Left kidney (tissue), 2 donors: ENCODE data around the gene CAMTA1. TPM values are rescaled to one million over a fixed set of nuclear protein-coding genes. Genes with fewer than 3 reads are reported as not detected.

Experiments
- DNase-seq: peaks from one replicate; pipeline ENCODE4 v3.0.0-alpha.2; 2013
- polyA plus RNA-seq: library from polyadenylated mRNA; unstranded; fragments of 120-200 nt; gene quantifications from one replicate; pipeline ENCODE4 v1.2.1, GENCODE V29; 2013; ENCODE audit not compliant: insufficient read length

The CAMTA1 gene
- polyA plus RNA-seq, 1 donor, result 88.8 TPM

DNA sequence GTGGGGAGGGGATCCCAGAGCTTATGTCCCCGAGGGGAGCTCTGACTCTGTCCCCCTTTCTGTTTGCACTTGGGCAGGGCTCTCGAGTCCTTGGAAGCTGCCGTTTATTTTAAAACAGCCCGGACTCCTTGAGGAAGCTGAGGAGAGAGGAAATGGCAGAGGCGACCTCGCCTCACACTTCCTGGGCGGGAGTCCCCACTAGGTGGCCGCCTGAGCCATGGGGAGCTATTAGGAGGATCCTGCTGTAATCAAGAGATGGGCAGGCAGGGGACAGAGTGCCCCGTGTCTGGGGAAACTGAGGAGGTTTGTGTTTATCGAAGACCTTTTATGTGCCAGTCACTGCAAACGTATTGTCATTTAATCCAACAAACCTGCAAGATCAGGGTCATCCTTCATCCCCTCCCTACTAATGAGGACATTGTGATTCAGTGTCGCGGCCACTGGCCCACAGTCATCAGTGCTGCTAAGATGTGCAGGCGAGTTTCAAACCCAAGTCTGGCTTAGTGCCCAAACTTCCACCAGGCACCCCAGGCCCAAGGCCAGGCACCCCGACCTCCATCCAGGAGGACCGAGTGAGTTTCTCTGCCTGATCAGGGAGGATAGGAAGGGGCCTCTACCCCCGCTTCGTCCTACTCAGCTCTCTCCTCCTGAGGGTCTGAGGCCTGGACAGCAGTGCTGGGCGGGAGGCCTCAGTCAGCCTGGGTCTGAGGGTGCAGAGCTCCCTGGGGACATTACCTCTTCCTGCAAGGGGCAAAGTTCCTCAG lies 669.0 kb downstream of the CAMTA1 start:
- no peak for DNase-seq

DNA sequence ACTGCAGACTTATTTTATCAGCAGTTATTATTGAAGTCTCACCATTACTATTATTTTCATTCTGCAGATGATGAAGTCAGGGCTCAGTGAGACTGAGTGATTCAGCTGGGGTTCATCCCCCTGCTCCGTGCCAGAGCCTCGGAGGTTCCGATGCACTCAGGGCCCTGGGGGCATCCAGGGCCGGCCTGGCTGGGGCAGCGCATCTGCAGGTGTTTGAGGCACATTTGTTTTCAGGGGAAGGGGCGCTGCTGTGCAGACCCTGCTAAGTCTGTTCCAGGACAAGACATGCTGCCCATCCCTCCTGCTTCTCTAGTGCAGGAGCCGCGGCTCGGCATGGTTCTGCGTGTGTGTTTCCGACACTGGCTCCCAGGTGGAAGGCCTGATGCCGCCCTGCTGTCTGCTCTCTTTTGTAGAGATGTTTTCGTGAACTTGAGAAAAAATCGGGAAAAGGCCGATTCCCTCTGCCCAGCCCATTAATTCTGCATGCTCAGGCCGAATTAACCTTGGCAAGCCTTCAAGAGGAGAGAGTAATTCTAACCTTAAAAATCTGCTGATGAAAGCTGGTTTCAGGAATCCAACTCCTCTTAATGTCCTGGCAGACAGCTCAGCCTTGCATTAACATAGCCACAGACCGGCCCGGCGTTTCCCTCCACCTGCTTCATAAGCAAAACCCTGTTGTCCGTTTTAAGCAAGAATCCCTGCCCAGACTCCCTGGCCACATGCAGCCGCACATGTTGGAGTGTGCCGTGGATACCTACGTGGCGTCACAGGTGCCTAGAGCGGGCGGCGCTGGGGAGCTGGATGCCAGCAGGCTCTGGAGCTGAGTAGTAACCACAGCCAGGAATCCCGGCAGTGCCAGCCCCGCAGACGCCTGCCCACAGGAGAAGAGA lies 669.9 kb downstream of the CAMTA1 start:
- DNase-seq, result no peak

DNA sequence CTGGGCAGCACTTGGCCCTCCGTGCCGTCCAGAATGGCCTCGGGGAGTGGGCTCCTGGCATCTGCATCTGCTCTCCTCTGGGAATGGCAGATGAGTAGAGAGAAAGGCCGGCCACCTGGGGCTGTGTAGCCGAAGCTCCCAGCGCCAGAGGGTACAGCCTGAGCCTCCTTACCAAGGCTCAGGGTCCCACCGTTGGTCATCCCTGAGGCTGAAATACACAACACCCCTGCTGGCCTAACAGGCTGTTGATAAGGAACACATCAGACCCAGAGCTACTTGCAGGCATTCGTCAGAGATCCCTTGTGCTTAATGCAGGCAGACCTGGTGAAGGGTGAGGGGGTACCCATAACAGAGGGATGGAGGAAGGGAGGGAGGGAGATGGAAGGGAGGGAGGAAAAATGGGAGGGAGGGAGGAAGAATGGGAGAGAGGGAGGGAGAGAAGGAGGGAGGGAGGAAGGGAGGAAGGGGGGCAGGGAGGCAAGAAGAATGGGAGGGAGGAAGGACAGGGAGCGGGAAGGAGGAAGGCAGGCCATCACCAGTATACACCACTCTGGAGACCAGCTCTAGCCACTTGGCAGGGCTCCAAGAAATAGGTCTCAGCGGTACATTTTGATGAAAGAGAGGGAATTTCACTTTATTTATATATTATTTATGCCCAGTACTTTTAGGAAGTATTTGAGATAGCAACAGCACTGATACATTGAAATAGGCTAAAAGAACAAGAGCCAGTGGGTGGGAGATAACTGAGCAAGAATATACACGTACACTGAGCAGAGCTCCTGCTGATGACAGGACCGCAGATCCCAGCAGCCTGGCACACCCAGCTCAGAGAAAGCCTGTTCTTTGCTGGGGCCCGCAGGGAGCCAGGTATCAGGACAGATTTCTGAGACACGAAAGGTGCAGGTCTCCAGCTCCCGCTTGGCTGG lies 670.8 kb downstream of the CAMTA1 start:
- no peak for DNase-seq

DNA sequence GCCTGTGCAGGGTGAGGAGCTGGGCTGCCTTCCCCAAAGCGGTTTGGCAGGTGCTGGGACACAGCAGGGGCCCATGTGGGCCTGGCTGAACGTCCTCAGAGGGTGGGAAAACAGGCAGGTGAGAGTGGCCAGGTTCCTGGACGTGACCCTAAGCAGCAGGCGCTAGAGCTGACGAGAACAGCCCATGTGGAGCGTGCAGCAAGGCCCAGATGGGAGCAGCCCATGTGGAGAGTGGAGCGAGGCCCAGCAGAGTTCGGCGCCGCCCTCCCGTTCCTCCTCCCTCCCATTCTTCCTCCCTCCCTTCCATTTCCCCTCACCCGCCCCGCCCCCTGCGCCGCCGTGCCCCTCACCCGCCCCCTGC lies 671.4 kb downstream of the CAMTA1 start:
- DNase-seq, result no peak

DNA sequence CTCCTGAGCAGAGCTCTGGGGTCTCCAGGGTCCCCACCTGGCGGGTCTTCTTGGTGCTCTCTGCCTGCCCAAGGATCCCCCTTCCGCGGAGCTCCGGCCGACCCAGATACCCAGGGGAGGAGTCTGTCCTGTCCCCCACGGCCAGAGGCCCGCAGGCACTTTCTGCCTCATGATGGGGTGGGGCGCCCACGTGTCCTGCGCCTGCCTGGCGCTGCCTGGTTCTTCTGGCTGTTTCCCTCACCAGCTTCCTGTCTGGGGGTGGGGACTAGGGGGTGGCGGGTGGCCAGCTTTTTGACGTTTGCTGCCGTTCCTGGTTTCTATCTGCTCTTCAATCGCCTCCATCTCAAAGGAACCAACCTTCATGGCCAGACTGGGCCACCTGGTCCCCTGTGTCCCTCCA lies 672.6 kb downstream of the CAMTA1 start:
- no peak for DNase-seq

DNA sequence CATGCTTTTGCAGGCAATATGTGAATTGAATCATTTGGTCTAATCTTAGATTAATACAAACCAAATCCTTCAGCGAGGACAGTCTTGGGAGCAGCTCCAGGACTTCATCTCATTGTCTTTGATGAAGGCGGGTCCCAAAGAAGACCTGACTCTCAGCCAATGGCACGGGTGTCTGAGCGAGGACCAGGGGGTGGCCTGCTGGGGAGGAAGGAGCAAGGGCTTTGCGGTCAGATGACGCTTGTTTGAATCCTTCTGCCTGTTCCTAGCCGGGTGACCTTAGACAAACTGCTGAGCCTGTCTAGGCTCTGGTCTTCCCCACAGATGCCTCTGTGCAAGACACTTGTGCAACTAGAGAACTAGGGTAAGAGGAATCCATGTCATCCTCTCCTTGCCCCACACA lies 673.7 kb downstream of the CAMTA1 start:
- no peak for DNase-seq

DNA sequence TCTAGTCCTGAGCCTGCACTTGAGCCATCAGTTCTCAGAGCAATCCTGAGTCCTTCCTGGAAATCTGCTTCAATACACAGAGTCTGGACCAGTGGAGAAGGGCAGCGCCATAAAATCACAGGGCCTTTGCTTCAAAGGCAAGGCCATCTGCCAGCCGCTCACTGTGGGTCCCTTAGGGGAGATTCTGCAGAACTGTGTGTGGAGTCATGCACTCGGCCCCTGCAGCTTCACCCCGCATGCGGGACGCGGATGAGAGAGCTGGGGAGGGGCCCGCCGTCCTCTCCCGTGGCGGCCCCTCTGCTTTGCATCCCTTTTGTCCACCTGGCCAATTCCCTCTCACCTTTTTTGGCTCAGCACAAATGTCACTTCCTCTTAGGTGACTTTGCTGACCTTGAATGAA lies 674.7 kb downstream of the CAMTA1 start:
- DNase-seq, result no peak

DNA sequence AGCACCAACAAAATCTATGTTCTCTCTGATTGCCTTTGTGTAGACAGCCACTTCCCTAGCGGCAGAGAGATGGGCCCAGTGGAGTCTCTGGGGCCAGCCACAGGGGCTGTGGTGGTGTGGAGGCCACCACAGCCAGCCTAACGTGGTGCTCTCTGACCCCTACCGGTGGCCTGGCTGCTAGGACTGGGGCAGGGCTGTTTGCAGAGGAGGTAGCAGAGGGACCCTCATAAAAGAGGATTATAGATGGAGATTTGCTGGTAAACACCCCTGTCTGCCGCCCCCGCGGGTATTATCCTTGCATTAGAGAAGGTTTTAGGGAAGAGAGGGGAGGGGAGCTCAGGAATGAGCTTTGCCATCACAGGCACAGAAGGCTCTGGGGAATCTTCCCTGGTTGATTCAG lies 675.6 kb downstream of the CAMTA1 start:
- no peak for DNase-seq

DNA sequence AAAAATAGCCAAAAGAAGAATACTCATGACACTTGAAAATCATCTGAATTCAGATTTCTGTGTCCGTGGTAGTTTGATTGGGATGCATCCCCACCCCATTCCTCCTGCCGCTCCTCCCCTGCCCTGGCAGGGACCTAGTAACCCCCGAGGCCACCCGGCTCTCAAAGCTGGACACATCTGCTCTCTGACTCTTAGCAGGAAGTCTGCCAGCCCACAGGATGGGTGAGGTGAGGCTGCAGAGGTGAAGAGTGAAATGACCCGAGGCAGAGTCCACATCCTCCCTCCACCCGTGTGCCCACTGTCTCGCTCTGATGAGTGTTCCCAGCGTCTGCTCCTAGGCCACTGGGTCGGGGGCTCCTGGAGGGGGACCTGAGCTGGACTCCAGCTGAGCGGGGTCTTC lies 677.4 kb downstream of the CAMTA1 start:
- no peak for DNase-seq

DNA sequence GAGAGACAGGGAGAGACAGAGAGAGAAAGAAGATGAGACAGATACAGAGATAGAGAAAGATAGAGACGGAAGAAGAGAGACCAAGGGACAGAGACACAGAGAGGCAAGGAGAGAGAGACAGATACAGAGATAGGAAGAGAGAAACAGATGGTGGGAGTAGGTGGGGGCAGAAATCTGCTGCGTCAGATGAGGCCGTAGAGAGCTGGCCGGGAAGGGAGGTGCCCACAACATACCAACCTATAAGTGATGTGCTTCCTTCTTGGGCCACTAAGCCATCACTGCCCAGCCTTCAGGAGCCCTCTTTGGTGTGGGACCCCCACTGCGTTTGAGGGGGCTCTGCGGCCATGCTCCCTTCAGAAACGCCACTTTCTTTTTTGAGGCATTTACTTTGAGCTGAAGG lies 678.3 kb downstream of the CAMTA1 start:
- no peak for DNase-seq

DNA sequence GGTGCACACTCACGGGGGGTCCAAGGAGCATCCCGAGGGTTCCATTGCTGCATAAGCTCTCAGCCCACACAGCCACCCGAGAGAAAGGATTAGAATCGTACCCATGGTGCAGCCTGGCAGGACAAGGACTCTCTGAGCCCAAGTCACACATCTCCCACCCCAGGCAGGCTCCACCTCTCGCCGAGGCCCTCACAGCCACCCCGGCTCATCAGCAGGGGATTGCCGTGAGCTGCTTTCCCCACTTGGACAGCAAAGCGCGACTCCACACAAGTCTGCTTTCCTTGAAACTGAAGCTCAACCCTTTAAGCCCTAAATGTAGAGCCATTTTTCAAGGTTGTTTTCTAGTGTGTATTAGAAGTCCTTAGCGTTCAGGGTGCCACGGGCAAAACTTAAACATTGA lies 679.5 kb downstream of the CAMTA1 start:
- no peak for DNase-seq

DNA sequence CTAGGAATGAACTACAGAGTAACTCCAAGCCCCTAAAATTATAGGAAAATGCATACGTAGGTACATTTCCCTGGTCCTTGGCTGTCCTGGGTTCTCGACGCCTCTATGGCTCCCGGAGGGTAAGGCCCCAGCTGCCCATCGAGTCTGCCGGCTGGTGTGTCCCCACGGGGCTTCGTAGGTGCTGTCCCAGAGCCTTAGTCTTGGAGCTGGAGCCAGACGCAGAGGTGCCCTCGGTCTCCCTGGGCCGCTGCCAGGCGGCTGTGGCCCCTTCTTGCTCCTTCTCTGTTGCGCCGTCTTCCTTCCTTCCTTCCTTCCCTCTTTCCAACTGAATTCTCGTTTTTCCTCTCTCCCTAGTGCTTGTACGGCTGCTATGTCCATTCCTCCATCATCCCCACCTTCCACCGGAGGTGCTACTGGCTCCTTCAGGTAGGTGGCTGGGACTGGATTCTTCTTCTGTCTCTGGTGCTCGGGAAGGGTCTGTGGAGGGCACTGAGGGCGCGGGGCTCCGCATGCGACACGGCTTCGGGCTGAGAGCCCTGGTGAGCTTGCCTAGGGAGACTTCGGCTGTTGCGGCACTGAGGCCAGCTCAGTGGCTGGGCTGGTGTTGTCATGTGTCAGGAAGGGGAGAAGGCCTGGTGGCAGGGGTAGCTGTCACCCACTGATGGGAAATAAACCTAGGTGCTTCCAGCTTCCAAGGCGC lies 682.4 kb downstream of the CAMTA1 start:
- no peak for DNase-seq

DNA sequence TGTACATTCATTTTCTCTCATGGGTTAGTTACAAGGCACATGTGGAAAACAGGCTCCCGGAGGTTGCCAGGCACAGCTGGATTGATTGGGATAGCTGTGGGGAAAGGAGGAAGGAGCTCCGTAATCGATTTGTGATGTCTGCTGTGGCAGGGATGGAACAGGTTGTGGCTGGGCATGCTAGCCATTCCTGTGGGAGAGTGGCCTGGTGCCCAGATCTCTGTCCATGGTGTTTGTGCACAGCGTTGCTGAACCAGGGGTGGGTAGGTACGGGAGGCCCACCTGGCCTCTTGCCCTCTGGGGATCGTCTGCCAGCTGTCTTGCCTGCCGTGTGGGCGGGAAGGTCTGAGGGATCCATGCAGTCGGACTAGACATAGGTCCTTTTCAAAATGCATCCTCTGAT lies 683.0 kb downstream of the CAMTA1 start:
- DNase-seq, result no peak

DNA sequence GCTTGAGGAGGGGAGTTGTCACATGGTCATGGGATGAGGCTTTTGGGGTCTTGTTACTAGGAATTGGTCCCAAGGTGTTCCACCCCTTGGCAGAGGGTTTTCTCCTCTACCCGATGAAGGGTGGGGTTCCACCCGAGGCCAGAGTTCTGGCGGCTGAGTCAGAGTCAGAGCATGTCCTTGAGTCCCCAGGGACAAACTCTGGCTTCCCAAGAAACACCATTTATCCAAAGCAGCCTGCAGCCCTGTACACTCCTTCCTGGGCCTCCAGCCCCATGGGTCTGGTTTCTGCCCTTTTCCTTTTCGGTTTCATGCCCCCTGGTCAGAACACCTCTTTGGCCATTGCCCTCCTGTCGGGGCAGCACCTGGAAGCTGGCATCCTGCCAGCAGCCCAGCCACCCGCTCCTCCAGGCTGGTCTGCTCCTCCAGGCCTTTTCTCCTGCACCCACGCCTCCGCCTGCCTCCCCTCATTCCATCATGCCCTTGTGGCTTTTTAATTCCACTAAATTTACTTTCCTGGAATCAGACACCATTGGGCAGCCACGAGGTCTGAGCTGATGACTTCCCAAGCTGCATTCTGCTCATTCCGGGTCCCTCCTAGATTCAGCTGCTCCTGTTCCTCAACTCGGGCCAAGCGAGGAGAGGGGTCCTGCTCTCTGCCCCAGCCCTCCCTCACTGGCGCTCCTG lies 684.1 kb downstream of the CAMTA1 start:
- peak; percentile 58 for DNase-seq

DNA sequence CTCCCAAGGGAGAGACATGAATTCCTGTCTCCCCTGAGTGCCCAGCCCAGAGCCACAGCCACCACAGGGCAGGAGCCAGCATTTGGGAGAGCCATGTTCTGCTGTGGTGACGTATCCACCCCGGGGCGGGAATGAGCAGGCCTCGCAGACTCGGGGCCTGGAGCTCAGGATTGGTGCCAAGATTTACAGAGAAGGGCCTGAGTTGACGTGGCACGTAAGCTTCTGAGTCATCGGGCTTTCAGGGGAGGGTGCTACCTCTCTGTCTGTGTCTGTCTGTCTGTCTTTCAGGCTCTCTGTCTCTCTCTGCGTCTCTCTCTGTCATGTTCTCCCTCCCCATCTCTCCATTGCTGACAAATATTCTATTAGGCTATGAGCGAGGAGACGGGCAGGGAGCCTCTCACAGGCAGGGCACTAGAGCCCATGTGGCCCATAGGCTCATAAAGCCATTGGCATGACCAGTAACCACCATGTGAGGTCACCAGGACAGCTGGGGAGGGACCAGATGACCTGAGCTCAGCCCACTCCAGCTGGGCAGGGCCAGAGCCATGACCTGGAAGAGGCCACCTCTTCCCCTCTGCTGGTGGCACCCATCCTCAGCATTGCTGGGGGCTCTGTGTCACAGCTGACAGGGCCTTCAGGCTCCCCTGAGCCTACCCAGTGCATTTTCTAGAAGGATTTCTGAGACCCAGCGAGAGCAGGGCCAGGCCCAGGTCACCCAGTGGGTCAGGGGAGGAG lies 685.8 kb downstream of the CAMTA1 start:
- DNase-seq, result no peak

DNA sequence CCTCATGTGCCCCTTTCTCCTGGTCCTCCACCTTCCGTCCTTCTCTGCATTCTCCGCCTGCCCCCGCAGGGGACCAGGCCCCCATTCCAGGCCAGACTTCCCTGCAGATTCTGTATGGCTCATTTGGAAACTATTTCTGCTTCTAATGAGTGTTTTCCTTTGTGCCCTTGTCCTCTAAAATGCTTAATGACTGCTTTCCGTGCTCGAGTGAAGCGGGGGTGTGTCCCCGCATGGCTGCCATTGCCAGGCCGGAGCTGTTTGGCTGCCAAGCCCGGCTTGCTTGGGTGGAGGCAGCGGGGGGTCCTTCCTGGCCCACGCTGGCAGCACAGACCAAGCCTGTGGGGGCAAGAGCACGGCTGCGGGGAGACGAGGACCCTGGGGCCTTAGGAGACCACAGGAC lies 686.6 kb downstream of the CAMTA1 start:
- DNase-seq, result no peak

DNA sequence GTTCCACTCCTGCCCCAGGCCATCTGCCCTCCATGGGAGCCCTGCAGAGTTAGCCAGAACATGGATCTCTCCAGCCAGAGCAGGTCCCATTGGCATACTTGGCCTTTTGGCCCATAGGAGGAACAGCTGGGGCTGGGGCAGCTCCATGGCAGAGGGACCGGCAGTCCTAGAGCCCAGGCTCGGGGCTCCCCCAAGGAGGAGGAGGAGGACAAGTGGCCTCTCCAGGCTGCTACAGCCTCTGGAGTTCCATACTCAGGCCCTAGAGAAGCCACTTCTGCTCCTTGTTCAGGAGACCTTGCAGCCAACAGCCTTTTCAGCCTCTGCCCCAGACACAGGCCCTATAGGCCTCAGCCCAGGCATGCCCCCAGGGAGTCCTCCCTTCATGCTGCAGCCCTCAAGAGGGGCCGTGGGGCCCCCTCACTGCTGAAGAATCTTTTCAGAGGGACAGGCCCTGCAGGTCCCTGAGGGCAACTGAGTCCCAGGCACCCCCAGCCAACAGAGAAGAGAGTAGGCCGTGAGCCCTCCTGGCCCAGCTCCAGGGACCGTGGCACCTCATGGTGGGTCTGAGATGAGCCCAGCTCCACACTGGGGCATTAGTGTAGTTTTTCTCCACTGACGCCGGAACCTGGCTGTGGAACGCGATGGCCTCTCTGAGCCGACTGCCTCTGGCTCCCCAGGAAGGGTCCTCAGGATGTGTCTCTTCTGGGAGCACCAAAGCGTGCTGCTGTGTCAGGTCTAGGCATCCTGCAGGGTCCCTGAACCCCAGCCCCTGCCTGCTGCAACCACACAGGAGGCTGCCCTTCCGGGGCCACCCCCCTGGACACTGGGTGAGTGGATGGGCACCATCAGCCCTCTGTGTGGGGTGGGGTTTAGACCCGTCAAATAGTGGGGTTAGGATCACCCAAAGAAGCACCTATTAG lies 688.2 kb downstream of the CAMTA1 start:
- no peak for DNase-seq

DNA sequence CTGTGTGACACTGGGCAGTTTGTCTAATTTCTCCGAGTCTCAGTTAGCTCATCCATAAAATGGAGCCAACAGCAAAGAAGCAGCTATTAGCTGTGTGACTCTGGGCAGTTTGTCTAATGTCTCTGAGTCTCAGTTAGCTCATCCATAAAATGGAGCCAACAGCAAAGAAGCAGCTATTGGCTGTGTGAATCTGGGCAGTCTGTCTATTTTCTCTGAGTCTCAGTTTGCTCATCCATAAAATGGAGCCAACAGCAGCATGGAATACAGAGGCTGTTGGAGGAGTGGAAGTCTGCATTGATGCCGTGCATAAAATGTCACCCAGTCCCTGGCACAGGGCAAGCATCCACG lies 688.9 kb downstream of the CAMTA1 start:
- DNase-seq, result no peak

DNA sequence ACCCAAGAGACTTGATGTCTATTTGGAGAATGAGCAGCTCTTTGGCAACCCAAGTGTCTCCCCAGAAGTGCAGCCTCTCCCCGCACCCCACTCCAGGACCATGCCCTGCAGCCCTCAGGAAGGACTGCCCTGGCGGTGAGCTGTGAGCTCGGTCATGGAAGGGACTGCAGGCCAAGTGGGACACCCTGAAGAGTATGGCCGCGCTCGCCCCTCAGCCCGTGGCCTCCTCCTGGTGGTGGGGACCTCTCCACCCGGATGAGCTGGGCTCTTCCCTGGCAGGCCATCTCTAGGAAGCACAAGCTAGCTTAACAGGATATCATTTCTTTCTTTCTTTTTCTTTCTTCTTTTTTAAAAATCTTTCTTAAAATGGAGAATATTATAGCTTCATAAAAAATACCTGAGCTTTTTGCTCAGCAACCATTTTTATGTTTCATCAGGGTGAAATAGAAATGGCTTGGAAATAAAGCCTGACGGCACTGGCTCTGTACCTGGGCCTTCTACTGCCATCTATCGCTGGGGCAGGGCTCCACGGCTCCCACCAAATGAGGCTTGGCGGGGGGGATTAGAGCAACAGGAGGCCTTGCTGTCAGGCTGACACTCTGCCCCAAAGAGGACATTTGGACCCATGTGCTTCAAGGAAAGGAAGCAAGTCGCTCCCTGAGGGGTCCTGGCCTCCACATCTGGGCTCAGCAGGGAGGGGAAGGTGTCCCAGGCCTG lies 689.7 kb downstream of the CAMTA1 start:
- no peak for DNase-seq
